Sigmoid colon (tissue), 4 donors: Measurements from ENCODE around the gene TPO.
"Not testable (repeated sequence)": the region's sequence is repeated elsewhere in the genome, so short reads cannot be mapped to it uniquely, and the experiment has no call there.

ENCODE experiments used
- EP300 ChIP-seq, 4 donors: sonication (generic); formaldehyde crosslinking; IDR thresholded peaks; one replicate each; pipeline ENCODE4 v1.6.1; 2017; ENCODE audit warnings: antibody characterized with exemption in 4 of 4
- POLR2A ChIP-seq, 2 donors: fragments of 450-650 bp; IDR thresholded peaks; one replicate each; pipeline ENCODE4 v1.6.1; 2016; ENCODE audit warnings: antibody characterized with exemption in 2 of 2, mild to moderate bottlenecking in 2 of 2, moderate library complexity in 2 of 2
- POLR2AphosphoS5 ChIP-seq, 4 donors: sonication (generic); formaldehyde crosslinking; IDR thresholded peaks; one replicate each; pipeline ENCODE4 v1.6.1; 2017; ENCODE audit warnings: antibody characterized with exemption in 4 of 4
- TF ChIP-seq, protein P1 (sequence below), 4 experiments: fragments of 450-650 bp in 3 of 4; fragments of 200-600 bp in 1 of 4; IDR thresholded peaks; one replicate each; pipeline ENCODE4 v1.5.1; 2016 to 2019; ENCODE audit warnings: antibody characterized with exemption in 4 of 4, mild to moderate bottlenecking in 3 of 4, moderate library complexity in 2 of 4

DNA sequence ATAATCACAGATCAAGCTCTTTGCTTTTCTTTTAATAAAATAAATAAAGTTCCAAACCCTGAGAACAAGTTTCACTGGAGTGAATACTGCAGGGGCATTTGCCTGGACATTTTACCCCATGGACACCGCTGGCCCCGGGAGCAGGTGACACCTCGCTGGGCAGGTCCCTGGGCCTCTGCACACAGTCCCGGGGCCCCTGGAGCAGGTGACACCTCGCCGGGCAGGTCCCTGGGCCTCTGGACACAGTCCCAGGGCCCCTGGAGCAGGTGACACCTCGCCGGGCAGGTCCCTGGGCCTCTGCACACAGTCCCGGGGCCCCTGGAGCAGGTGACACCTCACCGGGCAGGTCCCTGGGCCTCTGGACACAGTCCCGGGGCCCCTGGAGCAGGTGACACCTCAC, 1.6 kb downstream of the TPO start:
- not testable (repeated sequence) for TF ChIP-seq POLR2A, POLR2AphosphoS5, EP300 (IDR thresholded peaks at IDR 0.05)
- TF ChIP-seq, protein P1, sequence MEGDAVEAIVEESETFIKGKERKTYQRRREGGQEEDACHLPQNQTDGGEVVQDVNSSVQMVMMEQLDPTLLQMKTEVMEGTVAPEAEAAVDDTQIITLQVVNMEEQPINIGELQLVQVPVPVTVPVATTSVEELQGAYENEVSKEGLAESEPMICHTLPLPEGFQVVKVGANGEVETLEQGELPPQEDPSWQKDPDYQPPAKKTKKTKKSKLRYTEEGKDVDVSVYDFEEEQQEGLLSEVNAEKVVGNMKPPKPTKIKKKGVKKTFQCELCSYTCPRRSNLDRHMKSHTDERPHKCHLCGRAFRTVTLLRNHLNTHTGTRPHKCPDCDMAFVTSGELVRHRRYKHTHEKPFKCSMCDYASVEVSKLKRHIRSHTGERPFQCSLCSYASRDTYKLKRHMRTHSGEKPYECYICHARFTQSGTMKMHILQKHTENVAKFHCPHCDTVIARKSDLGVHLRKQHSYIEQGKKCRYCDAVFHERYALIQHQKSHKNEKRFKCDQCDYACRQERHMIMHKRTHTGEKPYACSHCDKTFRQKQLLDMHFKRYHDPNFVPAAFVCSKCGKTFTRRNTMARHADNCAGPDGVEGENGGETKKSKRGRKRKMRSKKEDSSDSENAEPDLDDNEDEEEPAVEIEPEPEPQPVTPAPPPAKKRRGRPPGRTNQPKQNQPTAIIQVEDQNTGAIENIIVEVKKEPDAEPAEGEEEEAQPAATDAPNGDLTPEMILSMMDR (IDR thresholded peaks at IDR 0.05) = not testable (repeated sequence)
